ENCODE data around the gene DCLRE1A. TPM values are rescaled to one million over a fixed set of nuclear protein-coding genes. Genes with fewer than 3 reads are reported as not detected.

The DCLRE1A gene
- total and polyA plus RNA-seq, 10 of the 15 experiments (the other 5 are each of a cell fraction or from before 2014, with no cell fraction given): 4.8 to 29.8 (median 14.0) TPM

DNA sequence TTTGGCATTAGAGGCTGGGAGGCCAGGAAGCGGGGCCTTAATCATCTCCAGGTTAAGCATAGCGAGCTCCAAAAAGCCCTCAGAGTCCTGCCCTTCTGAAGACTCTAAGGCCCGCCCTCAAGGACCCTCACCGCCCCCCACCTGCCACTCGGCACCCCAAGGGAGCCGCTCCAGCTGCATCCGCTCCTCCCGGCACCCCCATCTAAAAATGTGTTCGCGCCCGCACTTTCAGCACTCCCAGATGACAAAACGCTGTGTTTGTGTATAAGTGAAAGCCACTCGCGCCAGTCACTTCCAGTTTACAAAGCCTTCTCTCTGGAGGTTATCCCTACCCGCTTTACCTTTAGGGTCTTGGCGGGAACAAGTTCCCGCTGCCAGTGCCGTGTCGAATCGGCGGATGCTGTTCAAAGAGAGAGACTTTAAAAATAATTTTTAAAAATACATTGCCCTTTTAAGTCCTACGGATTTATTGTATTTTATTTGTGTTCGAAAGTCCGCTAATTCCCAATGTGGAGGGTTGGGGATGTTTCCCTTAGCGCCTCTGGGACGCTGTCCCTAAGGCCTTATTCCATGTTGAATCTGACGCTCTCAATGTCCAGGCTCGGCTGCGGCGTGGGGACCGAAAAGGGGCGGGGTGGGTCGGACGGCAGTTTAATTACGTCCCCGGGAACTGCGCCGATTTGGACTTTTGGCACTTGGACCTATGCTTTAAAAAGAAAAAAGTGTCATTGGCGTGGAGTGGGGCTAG, at the start of gene DCLRE1A, which contains the start of gene NHLRC2 (continued):
- TF ChIP-seq PAX8 (IDR thresholded peaks at IDR 0.05) (no peak), ZBTB33 (IDR thresholded peaks at IDR 0.05) (0 out of 2 replicates have a peak, but pooled peaks have one; percentile 15), MXI1 (IDR thresholded peaks at IDR 0.05; ENCODE audit: low read depth, low read length) (peak; percentile 88), NBN (IDR thresholded peaks at IDR 0.05) (0 out of 2 replicates have a peak, but pooled peaks have one; percentile 70), RCOR1 (conservative IDR thresholded peaks at IDR 0.05; ENCODE audit: low read depth, low read length) (no peak), ZBTB4 (CRISPR knock-in tag; IDR thresholded peaks at IDR 0.05) (no peak), BMI1 (IDR thresholded peaks at IDR 0.05; ENCODE audit: borderline replicate concordance) (no peak), CBX3 (IDR thresholded peaks at IDR 0.05; ENCODE audit: borderline replicate concordance, low read depth) (no peak), POU2F2 (IDR thresholded peaks at IDR 0.05; ENCODE audit: borderline replicate concordance, low read depth, low read length) (peak; percentile 48; the same call in 2 of the 3 replicates), JUND (IDR thresholded peaks at IDR 0.05; ENCODE audit: low read depth, low read length) (no peak), MYB (IDR thresholded peaks at IDR 0.05; ENCODE audit: borderline replicate concordance, low read depth, low read length) (no peak), NFIC (IDR thresholded peaks at IDR 0.05; ENCODE audit: low read depth, low read length) (peak; percentile 39; the same call in 1 of the 2 replicates), BACH1 (IDR thresholded peaks at IDR 0.05; ENCODE audit: borderline replicate concordance) (no peak), KLF5 (IDR thresholded peaks at IDR 0.05; ENCODE audit: partially characterized antibody) (peak; percentile 63), BCL11A (IDR thresholded peaks at IDR 0.05; ENCODE audit: low read depth, low read length) (0 out of 2 replicates have a peak, but pooled peaks have one; percentile 17)
- TF ChIP-seq, protein P1, sequence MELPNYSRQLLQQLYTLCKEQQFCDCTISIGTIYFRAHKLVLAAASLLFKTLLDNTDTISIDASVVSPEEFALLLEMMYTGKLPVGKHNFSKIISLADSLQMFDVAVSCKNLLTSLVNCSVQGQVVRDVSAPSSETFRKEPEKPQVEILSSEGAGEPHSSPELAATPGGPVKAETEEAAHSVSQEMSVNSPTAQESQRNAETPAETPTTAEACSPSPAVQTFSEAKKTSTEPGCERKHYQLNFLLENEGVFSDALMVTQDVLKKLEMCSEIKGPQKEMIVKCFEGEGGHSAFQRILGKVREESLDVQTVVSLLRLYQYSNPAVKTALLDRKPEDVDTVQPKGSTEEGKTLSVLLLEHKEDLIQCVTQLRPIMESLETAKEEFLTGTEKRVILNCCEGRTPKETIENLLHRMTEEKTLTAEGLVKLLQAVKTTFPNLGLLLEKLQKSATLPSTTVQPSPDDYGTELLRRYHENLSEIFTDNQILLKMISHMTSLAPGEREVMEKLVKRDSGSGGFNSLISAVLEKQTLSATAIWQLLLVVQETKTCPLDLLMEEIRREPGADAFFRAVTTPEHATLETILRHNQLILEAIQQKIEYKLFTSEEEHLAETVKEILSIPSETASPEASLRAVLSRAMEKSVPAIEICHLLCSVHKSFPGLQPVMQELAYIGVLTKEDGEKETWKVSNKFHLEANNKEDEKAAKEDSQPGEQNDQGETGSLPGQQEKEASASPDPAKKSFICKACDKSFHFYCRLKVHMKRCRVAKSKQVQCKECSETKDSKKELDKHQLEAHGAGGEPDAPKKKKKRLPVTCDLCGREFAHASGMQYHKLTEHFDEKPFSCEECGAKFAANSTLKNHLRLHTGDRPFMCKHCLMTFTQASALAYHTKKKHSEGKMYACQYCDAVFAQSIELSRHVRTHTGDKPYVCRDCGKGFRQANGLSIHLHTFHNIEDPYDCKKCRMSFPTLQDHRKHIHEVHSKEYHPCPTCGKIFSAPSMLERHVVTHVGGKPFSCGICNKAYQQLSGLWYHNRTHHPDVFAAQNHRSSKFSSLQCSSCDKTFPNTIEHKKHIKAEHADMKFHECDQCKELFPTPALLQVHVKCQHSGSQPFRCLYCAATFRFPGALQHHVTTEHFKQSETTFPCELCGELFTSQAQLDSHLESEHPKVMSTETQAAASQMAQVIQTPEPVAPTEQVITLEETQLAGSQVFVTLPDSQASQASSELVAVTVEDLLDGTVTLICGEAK (IDR thresholded peaks at IDR 0.05; ENCODE audit: borderline replicate concordance): peak; percentile 84
- TF ChIP-seq, protein P2, sequence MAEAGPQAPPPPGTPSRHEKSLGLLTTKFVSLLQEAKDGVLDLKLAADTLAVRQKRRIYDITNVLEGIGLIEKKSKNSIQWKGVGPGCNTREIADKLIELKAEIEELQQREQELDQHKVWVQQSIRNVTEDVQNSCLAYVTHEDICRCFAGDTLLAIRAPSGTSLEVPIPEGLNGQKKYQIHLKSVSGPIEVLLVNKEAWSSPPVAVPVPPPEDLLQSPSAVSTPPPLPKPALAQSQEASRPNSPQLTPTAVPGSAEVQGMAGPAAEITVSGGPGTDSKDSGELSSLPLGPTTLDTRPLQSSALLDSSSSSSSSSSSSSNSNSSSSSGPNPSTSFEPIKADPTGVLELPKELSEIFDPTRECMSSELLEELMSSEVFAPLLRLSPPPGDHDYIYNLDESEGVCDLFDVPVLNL (IDR thresholded peaks at IDR 0.05; ENCODE audit: low read depth, low read length): peak; percentile 64; the same call in 1 of the 2 replicates

Data from GM12878 (cell line).